Gastroesophageal sphincter (tissue), 4 donors: ENCODE data around the gene ARGLU1. TPM values are rescaled to one million over a fixed set of nuclear protein-coding genes. Genes with fewer than 3 reads are reported as not detected.

Experiments
- ATAC-seq: fragments of 150-250 bp; one replicate; pipeline ENCODE4 v1.9.1; 2016; ENCODE audit warnings: mild to moderate bottlenecking, moderate library complexity
- H3K27ac ChIP-seq, 4 donors: fragments of 200-600 bp; sonication (generic) in 3 of 4; 1 replicate in 3 of 4; 2 replicates in 1 of 4; pipeline ENCODE4 v1.5.1; 2016 to 2019
- H3K27me3 ChIP-seq: fragments of 200-600 bp; sonication (generic); one replicate; pipeline ENCODE4 v1.5.1; 2019
- H3K36me3 ChIP-seq, 2 donors: fragments of 200-600 bp; sonication (generic); one replicate each; pipeline ENCODE4 v1.5.1; 2019; ENCODE audit warnings: control low read depth in 1 of 2
- H3K4me1 ChIP-seq, 3 donors: fragments of 200-600 bp; sonication (generic); 1 replicate in 2 of 3; 2 replicates in 1 of 3; pipeline ENCODE4 v1.5.1; 2016 to 2019; ENCODE audit warnings: control low read depth in 2 of 3
- H3K4me3 ChIP-seq, 2 donors: fragments of 200-600 bp; sonication (generic); one replicate each; pipeline ENCODE4 v1.5.1; 2019; ENCODE audit warnings: mild to moderate bottlenecking in 1 of 2, moderate library complexity in 1 of 2
- H3K9me3 ChIP-seq, 3 donors: fragments of 200-600 bp; sonication (generic); one replicate each; pipeline ENCODE4 v1.5.1; 2017 to 2019; ENCODE audit warnings: control low read depth in 2 of 3
- CTCF ChIP-seq, 4 experiments: fragments of 200-600 bp in 2 of 4; fragments of 450-650 bp in 2 of 4; sonication (generic) in 1 of 4; IDR thresholded peaks; one replicate each; pipeline ENCODE4 v1.5.1; 2017 to 2019; ENCODE audit warnings: antibody characterized with exemption in 4 of 4, mild to moderate bottlenecking in 2 of 4, moderate library complexity in 2 of 4
- EP300 ChIP-seq: sonication (generic); formaldehyde crosslinking; IDR thresholded peaks from one replicate; pipeline ENCODE4 v1.6.1; 2017; ENCODE audit warnings: antibody characterized with exemption, mild to moderate bottlenecking
- POLR2A ChIP-seq, 2 donors: fragments of 450-650 bp; IDR thresholded peaks; one replicate each; pipeline ENCODE4 v1.6.1; 2017; ENCODE audit warnings: antibody characterized with exemption in 2 of 2, mild to moderate bottlenecking in 2 of 2, moderate library complexity in 1 of 2
- POLR2AphosphoS5 ChIP-seq: sonication (generic); formaldehyde crosslinking; IDR thresholded peaks from one replicate; pipeline ENCODE4 v1.6.1; 2017; ENCODE audit warnings: antibody characterized with exemption
- WGBS, 2 donors: methylation state at CpG; one replicate each; pipeline ENCODE4 v1.1.5; 2018; ENCODE audit warnings: low coverage in 1 of 2; 5-methylcytosine and 5-hydroxymethylcytosine counted together
- total RNA-seq, 4 donors: library from RNA; depleted of rRNA; stranded (reverse); fragments of >200 nt; gene quantifications; one replicate each; pipeline ENCODE4 v1.1.0, GENCODE V29; 2016

ARGLU1 gene
- total RNA-seq, 4 donors from 2014 or later = 25.5 to 140 (median 73.5) TPM

GRCh38 chr13:106526738-106527444 lies 41.0 kb downstream of the ARGLU1 start:
- Histone ChIP-seq H3K4me3 (no peak overlapping the region), H3K36me3 (no peaks in the 10 kb centered on the region), H3K27ac (no peak overlapping the region), H3K27me3 (no peaks in the 10 kb centered on the region), H3K4me1 (peaks cover 0 to 61% (median 0%) of the 10 kb centered on the region in 3 donors), H3K9me3 (no peaks in the 10 kb centered on the region)
- no peak for ATAC-seq
- no peak for TF ChIP-seq EP300
- no peak for TF ChIP-seq CTCF (IDR thresholded peaks at IDR 0.05)
- TF ChIP-seq POLR2A (IDR thresholded peaks at IDR 0.05) = no peak
- no peak for TF ChIP-seq POLR2AphosphoS5
- 93 to 97% methylated on average over 8 of the region's 8 CpGs for WGBS, 2 donors

- Histone ChIP-seq H3K9me3 (no peaks in the 10 kb centered on the region), H3K27ac (no peak overlapping the region), H3K4me3 (no peak overlapping the region), H3K36me3 (no peaks in the 10 kb centered on the region), H3K4me1 (peaks cover 0 to 53% (median 0%) of the 10 kb centered on the region in 3 donors), H3K27me3 (no peaks in the 10 kb centered on the region)
- WGBS, 2 donors = 71 to 83% methylated on average over 1 of the region's 3 CpGs
- TF ChIP-seq POLR2AphosphoS5 (no peak), POLR2A (IDR thresholded peaks at IDR 0.05) (no peak), CTCF (IDR thresholded peaks at IDR 0.05) (no peak), EP300 (no peak)
- no peak for ATAC-seq
These were observed 42.1 kb downstream of the ARGLU1 start for GRCh38 chr13:106525865-106526264.

GRCh38 chr13:106524108-106524507 lies 43.8 kb downstream of the ARGLU1 start:
- Histone ChIP-seq H3K4me1 (peaks cover 0 to 50% (median 0%) of the 10 kb centered on the region in 3 donors), H3K27ac (no peak overlapping the region), H3K36me3 (no peaks in the 10 kb centered on the region), H3K4me3 (no peak overlapping the region), H3K9me3 (no peaks in the 10 kb centered on the region), H3K27me3 (no peaks in the 10 kb centered on the region)
- ATAC-seq = no peak
- WGBS, 2 donors = 73 to 77% methylated on average over 1 to 2 of the region's 2 CpGs
- TF ChIP-seq POLR2AphosphoS5 (no peak), POLR2A (IDR thresholded peaks at IDR 0.05) (no peak), EP300 (no peak), CTCF (IDR thresholded peaks at IDR 0.05) (no peak)

GRCh38 chr13:106523576-106523975 lies 44.4 kb downstream of the ARGLU1 start:
- ATAC-seq = no peak
- TF ChIP-seq POLR2A (IDR thresholded peaks at IDR 0.05) (no peak), EP300 (no peak), CTCF (IDR thresholded peaks at IDR 0.05) (no peak), POLR2AphosphoS5 (no peak)
- no peaks in the 10 kb centered on the region for H3K9me3 ChIP-seq
- H3K4me3 ChIP-seq = no peak overlapping the region
- H3K27me3 ChIP-seq = no peaks in the 10 kb centered on the region
- H3K4me1 ChIP-seq = peaks cover 0 to 50% (median 0%) of the 10 kb centered on the region in 3 donors
- 40 to 44% methylated on average over 2 to 3 of the region's 3 CpGs for WGBS, 2 donors
- no peak overlapping the region for H3K27ac ChIP-seq
- no peaks in the 10 kb centered on the region for H3K36me3 ChIP-seq

GRCh38 chr13:106522898-106523525 lies 44.9 kb downstream of the ARGLU1 start:
- 67 to 70% methylated on average over 2 to 5 of the region's 7 CpGs for WGBS, 2 donors
- no peak for ATAC-seq
- Histone ChIP-seq H3K36me3 (no peaks in the 10 kb centered on the region), H3K4me3 (no peak overlapping the region), H3K4me1 (peaks cover 0 to 44% (median 0%) of the 10 kb centered on the region in 3 donors), H3K27ac (no peak overlapping the region), H3K9me3 (no peaks in the 10 kb centered on the region), H3K27me3 (no peaks in the 10 kb centered on the region)
- TF ChIP-seq EP300 (no peak), POLR2AphosphoS5 (no peak), POLR2A (IDR thresholded peaks at IDR 0.05) (no peak), CTCF (IDR thresholded peaks at IDR 0.05) (no peak)
